CD14-positive monocyte (primary cell): ENCODE data around the gene EIF4A3. TPM values are rescaled to one million over a fixed set of nuclear protein-coding genes. Genes with fewer than 3 reads are reported as not detected.
"Not testable (repeated sequence)": the region's sequence is repeated elsewhere in the genome, so short reads cannot be mapped to it uniquely, and the experiment has no call there.

Experiments
- DNase-seq, 3 donors: peaks; one replicate each; pipeline ENCODE4 v3.0.0-alpha.2; 2011 to 2022
- H2AFZ ChIP-seq: 2 replicates; pipeline ENCODE4 v1.6.0; 2012; ENCODE audit warnings: mild to moderate bottlenecking, low read depth, low read length, inconsistent platforms; ENCODE audit not compliant: insufficient read depth, poor library complexity, severe bottlenecking
- H3K27ac ChIP-seq, 2 donors: 1 replicate in 1 of 2; 2 replicates in 1 of 2; pipeline ENCODE4 v1.5.1; 2012 to 2013; ENCODE audit warnings: low read length in 2 of 2, control low read depth in 1 of 2, inconsistent platforms in 1 of 2, low read depth in 1 of 2, mild to moderate bottlenecking in 1 of 2
- H3K27me3 ChIP-seq, 2 donors: one replicate each; pipeline versions ENCODE4 v1.6.0 to v1.6.1; 2011 to 2013; ENCODE audit warnings: low read length in 2 of 2; ENCODE audit not compliant: control insufficient read depth in 2 of 2, insufficient read depth in 2 of 2
- H3K36me3 ChIP-seq, 2 donors: replicated peaks in 1 of 2; 1 replicate in 1 of 2; 2 replicates in 1 of 2; pipeline versions ENCODE4 v1.5.1 to v1.6.1; 2012 to 2013; ENCODE audit warnings: low read length in 2 of 2, control low read depth in 1 of 2, inconsistent platforms in 1 of 2, mild to moderate bottlenecking in 1 of 2; ENCODE audit not compliant: insufficient read depth in 2 of 2, control insufficient read depth in 1 of 2
- H3K4me1 ChIP-seq, 2 donors: 1 replicate in 1 of 2; 2 replicates in 1 of 2; pipeline versions ENCODE4 v1.5.1 to v1.6.1; 2012 to 2013; ENCODE audit warnings: low read length in 2 of 2, control low read depth in 1 of 2, inconsistent platforms in 1 of 2, mild to moderate bottlenecking in 1 of 2, moderate library complexity in 1 of 2; ENCODE audit not compliant: insufficient read depth in 2 of 2, control insufficient read depth in 1 of 2
- H3K4me2 ChIP-seq: replicated peaks from 2 replicates; pipeline ENCODE3; 2012; ENCODE audit warnings: low read length, moderate library complexity, mild to moderate bottlenecking; ENCODE audit not compliant: poor library complexity, severe bottlenecking; ENCODE audit errors: extremely low read depth
- H3K4me3 ChIP-seq, 3 experiments: fragments of 200-600 bp in 1 of 3; sonication (generic) in 1 of 3; replicated peaks in 1 of 3; 1 replicate in 2 of 3; 2 replicates in 1 of 3; pipeline ENCODE4 v1.5.1; 2011 to 2013; ENCODE audit warnings: low read length in 3 of 3, mild to moderate bottlenecking in 3 of 3, control low read depth in 2 of 3, low read depth in 2 of 3, inconsistent platforms in 1 of 3, moderate library complexity in 1 of 3
- H3K79me2 ChIP-seq: 2 replicates; pipeline ENCODE4 v1.6.0; 2012; ENCODE audit warnings: mild to moderate bottlenecking, control low read depth, inconsistent platforms, low read length, moderate library complexity; ENCODE audit not compliant: insufficient read depth
- H3K9ac ChIP-seq: 2 replicates; pipeline ENCODE4 v1.6.0; 2017; ENCODE audit warnings: low read length, mild to moderate bottlenecking; ENCODE audit not compliant: insufficient read depth, poor library complexity, severe bottlenecking
- H3K9me3 ChIP-seq, 2 donors: replicated peaks in 1 of 2; 1 replicate in 1 of 2; 2 replicates in 1 of 2; pipeline versions ENCODE4 v1.5.1 to v1.6.1; 2012 to 2013; ENCODE audit warnings: low read length in 2 of 2, control low read depth in 1 of 2; ENCODE audit not compliant: control insufficient read depth in 1 of 2, insufficient read depth in 1 of 2
- H4K20me1 ChIP-seq: 2 replicates; pipeline ENCODE4 v1.6.0; 2012; ENCODE audit warnings: mild to moderate bottlenecking, low read length, control low read depth, moderate library complexity; ENCODE audit not compliant: insufficient read depth
- H3K27ac Mint-ChIP-seq, 7 donors: one replicate each; pipeline ENCODE4 v1.8.0; 2020; ENCODE audit warnings: mild to moderate bottlenecking in 7 of 7, mixed read lengths in 7 of 7, moderate library complexity in 6 of 7, inconsistent platforms in 2 of 7
- H3K27me3 Mint-ChIP-seq, 3 donors: one replicate each; pipeline ENCODE4 v1.8.0; 2021 to 2022; ENCODE audit warnings: low read depth in 3 of 3, mild to moderate bottlenecking in 3 of 3, mixed read lengths in 3 of 3, moderate library complexity in 3 of 3, inconsistent platforms in 1 of 3
- H3K36me3 Mint-ChIP-seq, 2 donors: one replicate each; pipeline ENCODE4 v1.8.0; 2020; ENCODE audit warnings: mixed read lengths in 2 of 2, inconsistent platforms in 1 of 2, mild to moderate bottlenecking in 1 of 2
- H3K4me1 Mint-ChIP-seq: one replicate; pipeline ENCODE4 v1.8.0; 2020; ENCODE audit warnings: mild to moderate bottlenecking, mixed read lengths
- H3K4me3 Mint-ChIP-seq, 2 donors: one replicate each; pipeline ENCODE4 v1.8.0; 2020; ENCODE audit warnings: mild to moderate bottlenecking in 2 of 2, mixed read lengths in 2 of 2, moderate library complexity in 1 of 2
- H3K9me3 Mint-ChIP-seq, 7 donors: one replicate each; pipeline ENCODE4 v1.8.0; 2020 to 2022; ENCODE audit warnings: mixed read lengths in 7 of 7, mild to moderate bottlenecking in 6 of 7, moderate library complexity in 6 of 7, inconsistent platforms in 2 of 7
- CTCF ChIP-seq: fragments of 200-600 bp; IDR thresholded peaks from one replicate; pipeline ENCODE4 v1.8.0; 2022; ENCODE audit warnings: antibody characterized with exemption, mild to moderate bottlenecking
- WGBS: methylation state at CpG from one replicate; pipeline ENCODE4 v1.1.5; 2013; ENCODE audit warnings: missing lambda C conversion rate; ENCODE audit not compliant: insufficient coverage; 5-methylcytosine and 5-hydroxymethylcytosine counted together
- intact Hi-C, 2 donors: fragments of 100-400 bp; cut with micrococcal nuclease; formaldehyde crosslinking; loops; one replicate each; pipeline versions ENCODE4 v1.15.0 to v1.15.1; 2023
- polyA plus RNA-seq, 3 donors: library from polyadenylated mRNA; depleted of rRNA in 1 of 3; unstranded in 2 of 3; stranded (reverse) in 1 of 3; fragments of 300-500 nt in 2 of 3; fragments of >200 nt in 1 of 3; fragmentation: Illumina TruSeq in 2 of 3; gene quantifications; 1 replicate in 2 of 3; 2 replicates in 1 of 3; pipeline ENCODE4 v1.2.3, GENCODE V29; 2012 to 2021

Gene EIF4A3
- polyA plus RNA-seq, 3 donors = 101 to 180 (median 106) TPM

GRCh38 chr17:80160536-80160935 lies 13.6 kb upstream of the EIF4A3 start:
- Mint-ChIP-seq H3K9me3 (peaks cover 8 to 17% (median 14%) of the 10 kb centered on the region in 7 donors), H3K36me3 (peaks cover 0 to 2% of the 10 kb centered on the region in 2 donors), H3K4me1 (no peaks in the 10 kb centered on the region), H3K27me3 (peaks cover 7 to 22% (median 16%) of the 10 kb centered on the region in 3 donors), H3K4me3 (no peak overlapping the region), H3K27ac (no peak overlapping the region)
- H3K4me3 ChIP-seq = no peak overlapping the region
- H3K9me3 ChIP-seq = peaks cover 12 to 13% of the 10 kb centered on the region in 2 donors
- no peak for TF ChIP-seq CTCF
- H3K4me2 ChIP-seq = no peak overlapping the region
- no peaks in the 10 kb centered on the region for H3K36me3 ChIP-seq
- no peaks in the 10 kb centered on the region for H3K27me3 ChIP-seq
- H3K27ac ChIP-seq = no peak overlapping the region
- no peak for DNase-seq
- no peaks in the 10 kb centered on the region for H3K79me2 ChIP-seq
- no peaks in the 10 kb centered on the region for H3K4me1 ChIP-seq
- intact Hi-C loops = no loop called here
- no peaks in the 10 kb centered on the region for H4K20me1 ChIP-seq
- no peak overlapping the region for H2AFZ ChIP-seq
- H3K9ac ChIP-seq = no peak overlapping the region
- 40% methylated on average over 3 of the region's 3 CpGs for WGBS

- no CpG with 5 or more reads among the region's 2 CpGs for WGBS
- Histone ChIP-seq H2AFZ (no peak overlapping the region), H3K4me2 (no peak overlapping the region), H3K4me3 (no peak overlapping the region), H3K36me3 (no peaks in the 10 kb centered on the region), H3K4me1 (no peaks in the 10 kb centered on the region), H3K9ac (no peak overlapping the region), H3K27me3 (no peaks in the 10 kb centered on the region), H3K27ac (no peak overlapping the region), H3K9me3 (peaks cover 20 to 27% of the 10 kb centered on the region in 2 donors), H4K20me1 (no peaks in the 10 kb centered on the region), H3K79me2 (no peaks in the 10 kb centered on the region)
- no peak for TF ChIP-seq CTCF
- Mint-ChIP-seq H3K4me1 (no peaks in the 10 kb centered on the region), H3K27me3 (peaks cover 7 to 16% (median 16%) of the 10 kb centered on the region in 3 donors), H3K4me3 (no peak overlapping the region), H3K9me3 (peaks cover 16 to 30% (median 27%) of the 10 kb centered on the region in 7 donors), H3K27ac (no peak overlapping the region), H3K36me3 (peaks cover 0 to 2% of the 10 kb centered on the region in 2 donors)
- intact Hi-C loops = no loop called here
- DNase-seq = no peak
These were observed 11.9 kb upstream of the EIF4A3 start for GRCh38 chr17:80158846-80159245.

- H3K4me3 ChIP-seq, H3K36me3 ChIP-seq, H3K9ac ChIP-seq, H3K79me2 ChIP-seq, H3K36me3 Mint-ChIP-seq, intact Hi-C loops, H3K4me1 ChIP-seq, H3K4me2 ChIP-seq, H3K4me3 Mint-ChIP-seq, H3K4me1 Mint-ChIP-seq, H2AFZ ChIP-seq, H3K27ac ChIP-seq, H3K27ac Mint-ChIP-seq, H3K27me3 Mint-ChIP-seq, H3K27me3 ChIP-seq, H4K20me1 ChIP-seq, DNase-seq: not testable (repeated sequence)
- peaks cover 20 to 45% of the 10 kb centered on the region in 2 donors for H3K9me3 ChIP-seq
- 75% methylated on average over 1 of the region's 2 CpGs for WGBS
- H3K9me3 Mint-ChIP-seq = peaks cover 30 to 57% (median 44%) of the 10 kb centered on the region in 7 donors
These were observed 8.7 kb upstream of the EIF4A3 start for GRCh38 chr17:80155600-80155999.
